CD4-positive, alpha-beta T cell (primary cell): ENCODE data around the gene LMO7. TPM values are rescaled to one million over a fixed set of nuclear protein-coding genes. Genes with fewer than 3 reads are reported as not detected.

ENCODE experiments used
- ATAC-seq: fragments of 200-7000 bp; cut with Tn5 transposase; one replicate; pipeline ENCODE4 v1.10.0; 2022; ENCODE audit warnings: mild to moderate bottlenecking; ENCODE audit not compliant: poor library complexity
- CTCF ChIA-PET: fragments of 350-600 bp; sonication (Branson Sonifier 250); formaldehyde crosslinking; loops from one replicate; lab custom pipeline; 2021; ENCODE audit warnings: antibody characterized with exemption, inconsistent platforms; lab: Charles Lee
- POLR2A ChIA-PET: fragments of 350-600 bp; sonication (Branson Sonifier 250); formaldehyde crosslinking; loops from one replicate; lab custom pipeline; 2021; ENCODE audit warnings: antibody characterized with exemption, inconsistent platforms; lab: Charles Lee
- DNase-seq, 14 experiments: peaks; one replicate each; pipeline ENCODE4 v3.0.0-alpha.2; 2013 to 2020; ENCODE audit warnings: mixed read lengths in 2 of 14
- H3K27ac ChIP-seq, 2 donors: one replicate each; pipeline versions ENCODE4 v1.5.1 to v1.7.0; 2013; ENCODE audit warnings: low read length in 2 of 2, low read depth in 1 of 2, mild to moderate bottlenecking in 1 of 2
- H3K27me3 ChIP-seq, 2 experiments: 1 replicate in 1 of 2; 2 replicates in 1 of 2; pipeline versions ENCODE4 v1.6.1 to v1.7.0; 2013; ENCODE audit warnings: low read length in 2 of 2, control low read depth in 1 of 2, mild to moderate bottlenecking in 1 of 2, moderate library complexity in 1 of 2; ENCODE audit not compliant: insufficient read depth in 2 of 2, control insufficient read depth in 1 of 2
- H3K36me3 ChIP-seq: one replicate; pipeline ENCODE4 v1.6.1; 2013; ENCODE audit warnings: low read length, control low read depth; ENCODE audit not compliant: insufficient read depth
- H3K4me1 ChIP-seq: one replicate; pipeline ENCODE4 v1.6.1; 2013; ENCODE audit warnings: low read length, control low read depth; ENCODE audit not compliant: insufficient read depth
- H3K4me3 ChIP-seq: one replicate; pipeline ENCODE4 v1.5.1; 2013; ENCODE audit warnings: mild to moderate bottlenecking, low read length, moderate library complexity
- H3K9me3 ChIP-seq, 2 experiments: 1 replicate in 1 of 2; 2 replicates in 1 of 2; pipeline versions ENCODE4 v1.6.1 to v1.7.0; 2013; ENCODE audit warnings: low read length in 2 of 2, mild to moderate bottlenecking in 2 of 2, control low read depth in 1 of 2, moderate library complexity in 1 of 2; ENCODE audit not compliant: control insufficient read depth in 1 of 2, insufficient read depth in 1 of 2
- H3K27ac Mint-ChIP-seq: one replicate; pipeline ENCODE4 v1.8.0; 2020; ENCODE audit warnings: mixed read lengths
- H3K27me3 Mint-ChIP-seq: one replicate; pipeline ENCODE4 v1.8.0; 2021; ENCODE audit warnings: mixed read lengths
- H3K36me3 Mint-ChIP-seq: one replicate; pipeline ENCODE4 v1.8.0; 2021; ENCODE audit warnings: low read depth, mixed read lengths
- H3K4me1 Mint-ChIP-seq: one replicate; pipeline ENCODE4 v1.8.0; 2021; ENCODE audit warnings: low read depth, mixed read lengths
- H3K4me3 Mint-ChIP-seq: one replicate; pipeline ENCODE4 v1.8.0; 2020; ENCODE audit warnings: mild to moderate bottlenecking, mixed read lengths
- H3K9me3 Mint-ChIP-seq: one replicate; pipeline ENCODE4 v1.8.0; 2020; ENCODE audit warnings: mixed read lengths
- intact Hi-C, 2 experiments: fragments of 100-400 bp; cut with DNase I in 1 of 2; cut with micrococcal nuclease in 1 of 2; formaldehyde crosslinking; loops; one replicate each; pipeline versions ENCODE4 v1.15.1 to v1.9.0; 2023 to 2025; cut with DNase I, micrococcal nuclease
- total RNA-seq, 174 experiments: library from RNA in 2 of 174; stranded (reverse) in 2 of 174; gene quantifications; one replicate each; pipeline ENCODE4 v1.2.3 and lab custom pipeline; 2021 to 2026
- TF ChIP-seq, protein P1 (sequence below): fragments of 200-600 bp; IDR thresholded peaks from one replicate; pipeline ENCODE4 v1.8.0; 2022; ENCODE audit warnings: antibody characterized with exemption, mild to moderate bottlenecking

Gene LMO7
- total RNA-seq, 2 experiments from 2014 or later, result 35.2 to 36.3 TPM

DNA sequence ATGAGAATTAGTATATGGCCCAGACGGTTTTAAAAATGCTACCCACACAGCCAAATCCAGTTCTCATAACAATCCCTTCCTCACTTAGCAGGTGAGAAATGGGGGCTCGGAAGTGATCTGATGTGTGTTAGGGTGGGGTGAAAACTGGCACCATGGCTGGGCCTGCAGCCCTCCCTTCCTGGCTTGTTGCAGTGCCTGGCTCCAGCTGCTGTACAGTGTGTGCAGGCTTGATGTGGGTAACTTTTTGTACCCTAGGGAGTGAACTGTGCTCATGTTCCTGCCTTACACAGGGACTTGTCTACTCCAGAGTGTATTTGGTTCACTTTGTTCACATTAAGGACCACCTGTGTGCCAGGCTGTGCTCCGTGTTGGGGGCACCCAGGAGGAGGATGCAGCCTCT lies 177.2 kb downstream of the LMO7 start:
- H3K9me3 Mint-ChIP-seq, result no peaks in the 10 kb centered on the region
- POLR2A ChIA-PET, result no interaction called here
- intact Hi-C loops, result no loop called here
- peaks cover 8% of the 10 kb centered on the region for H3K36me3 Mint-ChIP-seq
- TF ChIP-seq, protein P1, sequence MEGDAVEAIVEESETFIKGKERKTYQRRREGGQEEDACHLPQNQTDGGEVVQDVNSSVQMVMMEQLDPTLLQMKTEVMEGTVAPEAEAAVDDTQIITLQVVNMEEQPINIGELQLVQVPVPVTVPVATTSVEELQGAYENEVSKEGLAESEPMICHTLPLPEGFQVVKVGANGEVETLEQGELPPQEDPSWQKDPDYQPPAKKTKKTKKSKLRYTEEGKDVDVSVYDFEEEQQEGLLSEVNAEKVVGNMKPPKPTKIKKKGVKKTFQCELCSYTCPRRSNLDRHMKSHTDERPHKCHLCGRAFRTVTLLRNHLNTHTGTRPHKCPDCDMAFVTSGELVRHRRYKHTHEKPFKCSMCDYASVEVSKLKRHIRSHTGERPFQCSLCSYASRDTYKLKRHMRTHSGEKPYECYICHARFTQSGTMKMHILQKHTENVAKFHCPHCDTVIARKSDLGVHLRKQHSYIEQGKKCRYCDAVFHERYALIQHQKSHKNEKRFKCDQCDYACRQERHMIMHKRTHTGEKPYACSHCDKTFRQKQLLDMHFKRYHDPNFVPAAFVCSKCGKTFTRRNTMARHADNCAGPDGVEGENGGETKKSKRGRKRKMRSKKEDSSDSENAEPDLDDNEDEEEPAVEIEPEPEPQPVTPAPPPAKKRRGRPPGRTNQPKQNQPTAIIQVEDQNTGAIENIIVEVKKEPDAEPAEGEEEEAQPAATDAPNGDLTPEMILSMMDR, result no peak
- no peaks in the 10 kb centered on the region for H3K27me3 Mint-ChIP-seq
- no peak overlapping the region for H3K27ac Mint-ChIP-seq
- Histone ChIP-seq H3K36me3 (no peaks in the 10 kb centered on the region), H3K4me3 (no peak overlapping the region), H3K27me3 (no peaks in the 10 kb centered on the region), H3K27ac (no peak overlapping the region), H3K4me1 (no peaks in the 10 kb centered on the region), H3K9me3 (no peaks in the 10 kb centered on the region)
- peaks cover 5% of the 10 kb centered on the region for H3K4me1 Mint-ChIP-seq
- CTCF ChIA-PET, result no interaction called here
- DNase-seq, result no peak
- H3K4me3 Mint-ChIP-seq, result no peak overlapping the region
- no peak for ATAC-seq

DNA sequence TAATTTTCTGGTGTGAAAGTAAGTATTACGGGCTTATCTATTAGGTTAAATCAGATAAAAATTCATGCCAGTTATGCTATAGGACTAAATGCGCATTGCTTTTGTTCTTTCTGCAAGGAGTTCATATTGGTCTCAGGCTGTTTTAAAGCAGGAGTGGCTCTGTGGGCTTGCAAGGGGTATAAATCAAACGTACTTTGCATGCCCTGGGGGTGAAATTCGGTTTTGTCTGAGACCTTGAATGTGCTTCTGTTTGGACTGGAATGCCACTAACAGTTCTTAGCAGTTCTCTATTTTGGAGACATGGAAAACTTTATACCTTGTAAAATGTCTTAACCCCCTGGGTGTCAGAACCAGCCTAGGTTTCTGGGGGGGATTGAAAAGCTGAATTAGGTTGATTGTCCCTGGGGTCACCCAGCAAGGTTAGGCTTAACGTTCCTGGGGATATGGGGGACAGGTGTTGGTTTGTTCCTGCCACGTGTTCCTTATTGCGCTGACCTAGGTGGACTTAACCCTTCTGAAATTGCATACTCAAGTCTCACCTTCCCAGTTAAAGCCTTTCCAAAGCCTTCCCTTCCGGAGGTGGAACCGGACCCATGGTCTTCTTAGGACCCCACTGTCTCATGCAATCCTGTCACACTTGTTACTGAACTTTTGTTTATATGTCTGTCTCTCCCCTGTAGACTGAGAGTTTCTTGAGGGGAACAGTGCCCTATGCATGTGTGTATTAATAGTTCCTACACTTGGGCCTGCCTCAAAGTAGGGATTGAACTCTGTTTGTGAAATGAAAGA lies 182.2 kb downstream of the LMO7 start:
- ChIA-PET POLR2A (no interaction called here), CTCF (no interaction called here)
- no peaks in the 10 kb centered on the region for H3K9me3 Mint-ChIP-seq
- no peaks in the 10 kb centered on the region for H3K4me1 Mint-ChIP-seq
- Histone ChIP-seq H3K4me1 (no peaks in the 10 kb centered on the region), H3K4me3 (no peak overlapping the region), H3K27me3 (no peaks in the 10 kb centered on the region), H3K9me3 (no peaks in the 10 kb centered on the region), H3K36me3 (peaks cover 12% of the 10 kb centered on the region), H3K27ac (no peak overlapping the region)
- intact Hi-C loops, result no loop called here
- no peak overlapping the region for H3K4me3 Mint-ChIP-seq
- DNase-seq (no peak), ATAC-seq (no peak)
- H3K36me3 Mint-ChIP-seq, result peaks cover 37% of the 10 kb centered on the region
- H3K27me3 Mint-ChIP-seq, result no peaks in the 10 kb centered on the region
- H3K27ac Mint-ChIP-seq, result no peak overlapping the region
- TF ChIP-seq, protein P1, result no peak

DNA sequence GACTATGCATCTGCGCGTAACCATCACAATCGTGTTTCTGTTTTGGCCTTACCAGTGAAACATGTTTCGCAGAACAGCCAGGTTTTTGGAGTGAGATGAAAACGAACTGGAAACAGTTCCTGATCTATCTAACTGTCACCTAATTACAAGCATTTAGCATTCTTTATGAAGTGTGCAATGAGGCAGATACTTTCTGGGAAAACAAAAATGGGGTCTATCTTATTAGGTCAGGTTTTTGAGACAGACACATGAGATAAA lies 182.8 kb downstream of the LMO7 start:
- Mint-ChIP-seq H3K4me1 (no peaks in the 10 kb centered on the region), H3K27ac (no peak overlapping the region), H3K9me3 (no peaks in the 10 kb centered on the region), H3K27me3 (no peaks in the 10 kb centered on the region), H3K4me3 (no peak overlapping the region), H3K36me3 (peaks cover 42% of the 10 kb centered on the region)
- TF ChIP-seq, protein P1, result no peak
- Histone ChIP-seq H3K4me1 (no peaks in the 10 kb centered on the region), H3K27me3 (no peaks in the 10 kb centered on the region), H3K9me3 (no peaks in the 10 kb centered on the region), H3K27ac (no peak overlapping the region), H3K4me3 (no peak overlapping the region), H3K36me3 (peaks cover 12% of the 10 kb centered on the region)
- DNase-seq (no peak), ATAC-seq (no peak)
- ChIA-PET POLR2A (no interaction called here), CTCF (no interaction called here)
- intact Hi-C loops, result no loop called here
